HEK293 (cell line): Measurements from ENCODE around the gene KLK3.

Experiments
- CTCF ChIA-PET: fragments of 350-600 bp; formaldehyde crosslinking; extraction: SDS; loops from one replicate; lab custom pipeline; 2021; ENCODE audit warnings: antibody characterized with exemption; lab: Yijun Ruan, JAX
- POLR2A ChIA-PET: fragments of 300-600 bp; formaldehyde crosslinking; extraction: SDS; loops from one replicate; lab custom pipeline; 2020; ENCODE audit warnings: antibody characterized with exemption, inconsistent platforms; lab: Yijun Ruan, JAX
- H3K27ac ChIP-seq: fragments of 200-500 bp; sonication (Bioruptor generic); 2 replicates; pipeline ENCODE4 v1.5.1; 2014; ENCODE audit warnings: low read depth, low read length, control low read depth, inconsistent platforms; ENCODE audit errors: extremely low read depth
- H3K36me3 ChIP-seq, 2 experiments: fragments of 200-500 bp in 1 of 2; sonication (Bioruptor generic) in 1 of 2; 1 replicate in 1 of 2; 2 replicates in 1 of 2; pipeline ENCODE4 v1.5.1; 2014 to 2017; ENCODE audit warnings: inconsistent platforms in 2 of 2, low read length in 2 of 2; ENCODE audit not compliant: control insufficient read depth in 2 of 2, insufficient read depth in 1 of 2
- H3K4me1 ChIP-seq: fragments of 200-500 bp; sonication (Bioruptor generic); 2 replicates; pipeline ENCODE4 v1.5.1; 2014; ENCODE audit warnings: mild to moderate bottlenecking, low read length, inconsistent platforms; ENCODE audit not compliant: control insufficient read depth, insufficient read depth
- H3K4me3 ChIP-seq: 2 replicates; pipeline ENCODE4 v1.5.1; 2011; ENCODE audit warnings: low read depth, mild to moderate bottlenecking, control low read depth, low read length, moderate library complexity
- H3K9me3 ChIP-seq: fragments of 200-500 bp; sonication (Bioruptor generic); 2 replicates; pipeline ENCODE4 v1.5.1; 2014; ENCODE audit warnings: low read depth, low read length, inconsistent platforms; ENCODE audit not compliant: control insufficient read depth, insufficient read depth
- KLF7 ChIP-seq: fragments of 450-650 bp; formaldehyde crosslinking; IDR thresholded peaks from 2 replicates; pipeline ENCODE4 v1.5.1; 2016; ENCODE audit warnings: missing biosample characterization, missing genetic modification characterization, borderline replicate concordance
- MYNN ChIP-seq: fragments of 450-650 bp; formaldehyde crosslinking; IDR thresholded peaks from 2 replicates; pipeline ENCODE4 v1.5.1; 2016; ENCODE audit warnings: missing biosample characterization, missing genetic modification characterization, borderline replicate concordance
- OVOL3 ChIP-seq: fragments of 450-650 bp; formaldehyde crosslinking; IDR thresholded peaks from 2 replicates; pipeline ENCODE4 v1.5.1; 2016; ENCODE audit warnings: missing biosample characterization, missing genetic modification characterization
- PRDM6 ChIP-seq: fragments of 450-650 bp; formaldehyde crosslinking; IDR thresholded peaks from 2 replicates; pipeline ENCODE4 v1.5.1; 2017; ENCODE audit warnings: missing biosample characterization, missing genetic modification characterization
- SP2 ChIP-seq: fragments of 450-650 bp; formaldehyde crosslinking; IDR thresholded peaks from 2 replicates; pipeline ENCODE4 v1.5.1; 2016; ENCODE audit warnings: missing biosample characterization, missing genetic modification characterization
- ZBTB48 ChIP-seq: fragments of 450-650 bp; formaldehyde crosslinking; IDR thresholded peaks from 2 replicates; pipeline ENCODE4 v1.5.1; 2016; ENCODE audit warnings: missing biosample characterization, missing genetic modification characterization
- ZEB2 ChIP-seq: fragments of 450-650 bp; formaldehyde crosslinking; IDR thresholded peaks from 2 replicates; pipeline ENCODE4 v1.5.1; 2016; ENCODE audit warnings: missing biosample characterization, missing genetic modification characterization
- ZNF121 ChIP-seq: fragments of 450-650 bp; formaldehyde crosslinking; IDR thresholded peaks from 2 replicates; pipeline ENCODE4 v1.5.1; 2016; ENCODE audit warnings: missing biosample characterization, missing genetic modification characterization
- ZNF221 ChIP-seq: fragments of 450-650 bp; formaldehyde crosslinking; IDR thresholded peaks from 2 replicates; pipeline ENCODE4 v1.5.1; 2017; ENCODE audit warnings: missing biosample characterization, missing genetic modification characterization, borderline replicate concordance
- ZNF404 ChIP-seq: fragments of 450-650 bp; formaldehyde crosslinking; IDR thresholded peaks from 2 replicates; pipeline ENCODE4 v1.5.1; 2017; ENCODE audit warnings: missing biosample characterization, missing genetic modification characterization
- ZNF548 ChIP-seq: fragments of 450-650 bp; formaldehyde crosslinking; IDR thresholded peaks from 2 replicates; pipeline ENCODE4 v1.5.1; 2016; ENCODE audit warnings: missing biosample characterization, missing genetic modification characterization
- ZNF701 ChIP-seq: fragments of 450-650 bp; formaldehyde crosslinking; IDR thresholded peaks from 2 replicates; pipeline ENCODE4 v1.5.1; 2016; ENCODE audit warnings: missing biosample characterization, missing genetic modification characterization
- ZNF747 ChIP-seq: fragments of 450-650 bp; formaldehyde crosslinking; IDR thresholded peaks from 2 replicates; pipeline ENCODE4 v1.5.1; 2016; ENCODE audit warnings: missing biosample characterization, missing genetic modification characterization
- ZNF76 ChIP-seq: fragments of 450-650 bp; formaldehyde crosslinking; IDR thresholded peaks from 2 replicates; pipeline ENCODE4; 2016; ENCODE audit warnings: low read depth, missing biosample characterization, missing genetic modification characterization, borderline replicate concordance
- TF ChIP-seq, protein P1 (sequence below): sonication (generic); formaldehyde crosslinking; IDR thresholded peaks from 2 replicates; pipeline ENCODE4 v1.8.1; 2022; ENCODE audit warnings: mild to moderate bottlenecking, moderate library complexity, missing genetic modification reagents
- TF ChIP-seq, protein P2 (sequence below): fragments of 450-650 bp; formaldehyde crosslinking; conservative IDR thresholded peaks from 2 replicates; pipeline ENCODE4 v1.5.1; 2016; ENCODE audit warnings: low read depth, missing biosample characterization, missing genetic modification characterization
- TF ChIP-seq, protein P3 (sequence below): fragments of 450-650 bp; formaldehyde crosslinking; IDR thresholded peaks from 2 replicates; pipeline ENCODE4 v1.5.1; 2016; ENCODE audit warnings: missing biosample characterization, missing genetic modification characterization
- TF ChIP-seq, protein P4 (sequence below): fragments of 450-650 bp; formaldehyde crosslinking; IDR thresholded peaks from 2 replicates; pipeline ENCODE4 v1.5.1; 2016; ENCODE audit warnings: missing biosample characterization, missing genetic modification characterization
- TF ChIP-seq, protein P5 (sequence below): fragments of 450-650 bp; formaldehyde crosslinking; IDR thresholded peaks from 2 replicates; pipeline ENCODE4 v1.5.1; 2017; ENCODE audit warnings: missing biosample characterization, missing genetic modification characterization

Gene KLK3

GRCh38 chr19:50835103-50835784, 19.5 kb upstream of the KLK3 start:
- Histone ChIP-seq H3K36me3 (no peaks in the 10 kb centered on the region), H3K4me3 (peak overlapping the region; percentile 63), H3K4me1 (no peaks in the 10 kb centered on the region; the same call in 1 of the 2 replicates), H3K27ac (peak overlapping the region; percentile 4; the same call in 1 of the 2 replicates), H3K9me3 (no peaks in the 10 kb centered on the region)
- TF ChIP-seq ZNF121 (tag by site-specific recombination): 0 out of 2 replicates have a peak, but pooled peaks have one; percentile 45
- TF ChIP-seq KLF7: no peak
- TF ChIP-seq, protein P1, sequence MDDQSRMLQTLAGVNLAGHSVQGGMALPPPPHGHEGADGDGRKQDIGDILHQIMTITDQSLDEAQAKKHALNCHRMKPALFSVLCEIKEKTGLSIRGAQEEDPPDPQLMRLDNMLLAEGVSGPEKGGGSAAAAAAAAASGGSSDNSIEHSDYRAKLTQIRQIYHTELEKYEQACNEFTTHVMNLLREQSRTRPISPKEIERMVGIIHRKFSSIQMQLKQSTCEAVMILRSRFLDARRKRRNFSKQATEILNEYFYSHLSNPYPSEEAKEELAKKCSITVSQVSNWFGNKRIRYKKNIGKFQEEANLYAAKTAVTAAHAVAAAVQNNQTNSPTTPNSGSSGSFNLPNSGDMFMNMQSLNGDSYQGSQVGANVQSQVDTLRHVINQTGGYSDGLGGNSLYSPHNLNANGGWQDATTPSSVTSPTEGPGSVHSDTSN: no peak
- no peak for TF ChIP-seq ZNF701 (tag by site-specific recombination)
- TF ChIP-seq ZNF548 (tag by site-specific recombination): 0 out of 2 replicates have a peak, but pooled peaks have one; percentile 18
- TF ChIP-seq ZBTB48 (tag by site-specific recombination): no peak
- ChIA-PET CTCF (interaction anchor here (0.6 to 0.9 kb wide), 2 partner anchors 257 to 278 kb away, joined by 5 to 7 read pairs; no protein-coding TSS in a partner anchor), POLR2A (interaction anchor here (3.0 kb wide), 1 partner anchor 31 kb away, joined by 10 read pairs; no protein-coding TSS in a partner anchor)

GRCh38 chr19:50835785-50836542, 18.8 kb upstream of the KLK3 start:
- Histone ChIP-seq H3K36me3 (no peaks in the 10 kb centered on the region), H3K4me3 (peak overlapping the region; percentile 63), H3K4me1 (no peaks in the 10 kb centered on the region; the same call in 1 of the 2 replicates), H3K9me3 (no peaks in the 10 kb centered on the region), H3K27ac (peak overlapping the region; percentile 4; the same call in 1 of the 2 replicates)
- ChIA-PET POLR2A (interaction anchor here (3.0 kb wide), 1 partner anchor 31 kb away, joined by 10 read pairs; no protein-coding TSS in a partner anchor), CTCF (interaction anchor here (1.0 to 1.1 kb wide), 2 partner anchors 70 to 86 kb away, joined by 3 to 4 read pairs; no protein-coding TSS in a partner anchor)
- no peak; the same call in 1 of the 2 replicates for TF ChIP-seq ZEB2
- TF ChIP-seq ZNF76 (tag by site-specific recombination): peak; percentile 6; the same call in 1 of the 2 replicates
- TF ChIP-seq PRDM6 (tag by site-specific recombination): no peak
- TF ChIP-seq MYNN (tag by site-specific recombination): no peak
- TF ChIP-seq, protein P2, sequence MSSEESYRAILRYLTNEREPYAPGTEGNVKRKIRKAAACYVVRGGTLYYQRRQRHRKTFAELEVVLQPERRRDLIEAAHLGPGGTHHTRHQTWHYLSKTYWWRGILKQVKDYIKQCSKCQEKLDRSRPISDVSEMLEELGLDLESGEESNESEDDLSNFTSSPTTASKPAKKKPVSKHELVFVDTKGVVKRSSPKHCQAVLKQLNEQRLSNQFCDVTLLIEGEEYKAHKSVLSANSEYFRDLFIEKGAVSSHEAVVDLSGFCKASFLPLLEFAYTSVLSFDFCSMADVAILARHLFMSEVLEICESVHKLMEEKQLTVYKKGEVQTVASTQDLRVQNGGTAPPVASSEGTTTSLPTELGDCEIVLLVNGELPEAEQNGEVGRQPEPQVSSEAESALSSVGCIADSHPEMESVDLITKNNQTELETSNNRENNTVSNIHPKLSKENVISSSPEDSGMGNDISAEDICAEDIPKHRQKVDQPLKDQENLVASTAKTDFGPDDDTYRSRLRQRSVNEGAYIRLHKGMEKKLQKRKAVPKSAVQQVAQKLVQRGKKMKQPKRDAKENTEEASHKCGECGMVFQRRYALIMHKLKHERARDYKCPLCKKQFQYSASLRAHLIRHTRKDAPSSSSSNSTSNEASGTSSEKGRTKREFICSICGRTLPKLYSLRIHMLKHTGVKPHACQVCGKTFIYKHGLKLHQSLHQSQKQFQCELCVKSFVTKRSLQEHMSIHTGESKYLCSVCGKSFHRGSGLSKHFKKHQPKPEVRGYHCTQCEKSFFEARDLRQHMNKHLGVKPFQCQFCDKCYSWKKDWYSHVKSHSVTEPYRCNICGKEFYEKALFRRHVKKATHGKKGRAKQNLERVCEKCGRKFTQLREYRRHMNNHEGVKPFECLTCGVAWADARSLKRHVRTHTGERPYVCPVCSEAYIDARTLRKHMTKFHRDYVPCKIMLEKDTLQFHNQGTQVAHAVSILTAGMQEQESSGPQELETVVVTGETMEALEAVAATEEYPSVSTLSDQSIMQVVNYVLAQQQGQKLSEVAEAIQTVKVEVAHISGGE (tag by site-specific recombination): peak; percentile 20; the same call in 1 of the 2 replicates
- no peak for TF ChIP-seq OVOL3 (tag by site-specific recombination)
- TF ChIP-seq, protein P3, sequence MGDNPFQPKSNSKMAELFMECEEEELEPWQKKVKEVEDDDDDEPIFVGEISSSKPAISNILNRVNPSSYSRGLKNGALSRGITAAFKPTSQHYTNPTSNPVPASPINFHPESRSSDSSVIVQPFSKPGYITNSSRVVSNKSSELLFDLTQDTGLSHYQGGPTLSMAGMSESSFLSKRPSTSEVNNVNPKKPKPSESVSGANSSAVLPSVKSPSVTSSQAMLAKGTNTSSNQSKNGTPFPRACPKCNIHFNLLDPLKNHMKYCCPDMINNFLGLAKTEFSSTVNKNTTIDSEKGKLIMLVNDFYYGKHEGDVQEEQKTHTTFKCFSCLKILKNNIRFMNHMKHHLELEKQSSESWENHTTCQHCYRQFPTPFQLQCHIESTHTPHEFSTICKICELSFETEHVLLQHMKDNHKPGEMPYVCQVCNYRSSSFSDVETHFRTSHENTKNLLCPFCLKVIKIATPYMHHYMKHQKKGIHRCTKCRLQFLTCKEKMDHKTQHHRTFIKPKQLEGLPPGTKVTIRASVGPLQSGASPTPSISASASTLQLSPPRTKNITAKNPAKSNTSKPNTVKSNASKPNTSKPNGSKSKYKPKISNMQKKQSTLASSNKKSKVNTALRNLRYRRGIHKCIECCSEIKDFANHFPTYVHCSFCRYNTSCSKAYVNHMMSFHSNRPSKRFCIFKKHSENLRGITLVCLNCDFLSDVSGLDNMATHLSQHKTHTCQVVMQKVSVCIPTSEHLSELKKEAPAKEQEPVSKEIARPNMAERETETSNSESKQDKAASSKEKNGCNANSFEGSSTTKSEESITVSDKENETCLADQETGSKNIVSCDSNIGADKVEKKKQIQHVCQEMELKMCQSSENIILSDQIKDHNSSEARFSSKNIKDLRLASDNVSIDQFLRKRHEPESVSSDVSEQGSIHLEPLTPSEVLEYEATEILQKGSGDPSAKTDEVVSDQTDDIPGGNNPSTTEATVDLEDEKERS: no peak
- no peak for TF ChIP-seq ZNF404
- TF ChIP-seq, protein P4, sequence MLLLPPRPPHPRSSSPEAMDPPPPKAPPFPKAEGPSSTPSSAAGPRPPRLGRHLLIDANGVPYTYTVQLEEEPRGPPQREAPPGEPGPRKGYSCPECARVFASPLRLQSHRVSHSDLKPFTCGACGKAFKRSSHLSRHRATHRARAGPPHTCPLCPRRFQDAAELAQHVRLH: no peak
- TF ChIP-seq, protein P5, sequence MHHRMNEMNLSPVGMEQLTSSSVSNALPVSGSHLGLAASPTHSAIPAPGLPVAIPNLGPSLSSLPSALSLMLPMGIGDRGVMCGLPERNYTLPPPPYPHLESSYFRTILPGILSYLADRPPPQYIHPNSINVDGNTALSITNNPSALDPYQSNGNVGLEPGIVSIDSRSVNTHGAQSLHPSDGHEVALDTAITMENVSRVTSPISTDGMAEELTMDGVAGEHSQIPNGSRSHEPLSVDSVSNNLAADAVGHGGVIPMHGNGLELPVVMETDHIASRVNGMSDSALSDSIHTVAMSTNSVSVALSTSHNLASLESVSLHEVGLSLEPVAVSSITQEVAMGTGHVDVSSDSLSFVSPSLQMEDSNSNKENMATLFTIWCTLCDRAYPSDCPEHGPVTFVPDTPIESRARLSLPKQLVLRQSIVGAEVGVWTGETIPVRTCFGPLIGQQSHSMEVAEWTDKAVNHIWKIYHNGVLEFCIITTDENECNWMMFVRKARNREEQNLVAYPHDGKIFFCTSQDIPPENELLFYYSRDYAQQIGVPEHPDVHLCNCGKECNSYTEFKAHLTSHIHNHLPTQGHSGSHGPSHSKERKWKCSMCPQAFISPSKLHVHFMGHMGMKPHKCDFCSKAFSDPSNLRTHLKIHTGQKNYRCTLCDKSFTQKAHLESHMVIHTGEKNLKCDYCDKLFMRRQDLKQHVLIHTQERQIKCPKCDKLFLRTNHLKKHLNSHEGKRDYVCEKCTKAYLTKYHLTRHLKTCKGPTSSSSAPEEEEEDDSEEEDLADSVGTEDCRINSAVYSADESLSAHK: no peak
- TF ChIP-seq ZNF221: no peak
- TF ChIP-seq ZNF747: no peak
- TF ChIP-seq SP2 (tag by site-specific recombination): peak; percentile 60
